ENCODE results near the gene VTI1B.
A peak's percentile ranks its signal among the peaks of the same experiment; 100 is the strongest.
"Not testable (repeated sequence)": the region's sequence is repeated elsewhere in the genome, so short reads cannot be mapped to it uniquely, and the experiment has no call there.

Gene VTI1B

DNA sequence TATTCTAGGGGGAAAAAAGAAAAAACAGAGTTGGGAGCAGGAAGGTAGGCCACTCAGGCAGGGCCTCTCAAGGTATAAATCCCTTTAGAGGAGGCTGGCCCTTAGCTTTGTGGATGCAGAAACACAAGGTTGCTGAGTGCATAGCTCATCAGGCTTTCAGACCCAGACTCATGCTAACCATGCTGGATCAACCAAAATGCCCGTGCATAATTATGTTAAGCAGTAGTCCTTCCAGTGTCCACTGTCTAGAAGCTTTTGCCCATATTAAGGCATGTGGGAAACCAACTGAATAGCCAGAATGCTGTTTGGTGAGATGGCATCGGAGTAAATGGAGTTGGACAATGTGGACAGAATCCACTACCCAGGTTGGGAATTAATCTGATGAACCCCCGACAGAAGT lies 35.8 kb downstream of the VTI1B start:
- H3K4me3 ChIP-seq (ENCODE audit: low read depth, low read length), result no peak overlapping the region
- DNase-seq (ENCODE audit: low read depth), result no peak

DNA sequence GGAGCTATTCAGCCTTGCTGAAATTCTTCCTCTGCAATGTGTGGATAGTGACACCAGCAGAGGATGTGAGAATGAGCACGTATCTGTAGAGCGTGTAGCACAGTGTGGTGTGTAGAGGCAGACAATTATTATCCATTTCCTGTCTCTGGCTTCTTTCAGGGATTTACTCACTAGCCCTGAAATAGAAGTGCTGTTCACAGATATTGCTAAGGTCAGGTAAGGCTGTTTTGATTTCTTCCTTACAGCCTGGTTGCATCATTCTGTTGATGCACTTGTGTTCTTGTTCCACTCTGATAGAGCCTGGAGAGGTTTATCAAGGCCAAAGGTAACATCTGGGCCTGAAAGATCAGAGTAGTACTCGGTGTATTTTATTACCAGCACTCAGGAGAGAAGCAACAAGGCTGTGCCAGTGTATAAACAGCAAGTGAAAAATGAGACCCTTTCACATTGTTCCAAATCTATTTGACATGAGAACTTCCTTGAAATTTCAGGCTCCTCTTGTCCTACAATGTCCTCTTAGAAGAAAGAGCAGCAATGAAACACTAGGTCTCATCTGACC lies 38.0 kb downstream of the VTI1B start:
- DNase-seq (ENCODE audit: low read depth), result peak; percentile 49
- H3K4me3 ChIP-seq (ENCODE audit: low read depth, low read length), result no peak overlapping the region

DNA sequence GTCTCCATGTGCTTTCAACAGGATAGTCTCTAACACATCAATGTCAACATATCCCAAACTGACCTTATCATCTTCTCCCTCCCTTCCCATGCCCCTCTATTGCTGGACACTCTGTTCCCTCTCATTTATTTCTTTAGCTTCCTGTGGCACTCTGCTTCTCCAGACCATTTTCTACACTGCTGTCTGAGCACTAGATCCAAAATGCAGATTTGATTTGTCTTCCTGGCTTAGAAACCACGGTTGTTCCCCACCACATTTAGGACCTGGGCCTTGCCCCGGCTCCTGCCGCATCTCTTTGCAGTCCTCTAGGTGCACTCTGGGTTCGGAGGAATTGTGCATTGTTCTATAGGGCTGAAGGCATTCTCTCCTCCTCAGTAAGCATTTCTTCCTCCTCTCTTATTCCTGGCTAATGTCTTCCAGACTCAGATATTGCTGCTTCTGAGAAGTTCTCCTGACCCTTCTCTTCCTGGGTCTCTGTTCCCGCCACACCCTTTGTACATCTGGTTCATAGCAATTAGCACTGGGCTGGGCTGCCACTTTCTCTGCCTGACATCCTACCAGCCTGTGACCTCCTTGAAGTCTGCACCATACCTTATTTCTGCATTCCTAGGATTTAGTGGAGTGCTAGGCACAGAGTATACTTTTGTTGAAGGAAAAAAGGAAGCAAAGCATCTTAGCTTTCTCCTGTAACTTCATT lies 40.8 kb downstream of the VTI1B start:
- DNase-seq (ENCODE audit: low read depth), result no peak
- no peak overlapping the region for H3K4me3 ChIP-seq (ENCODE audit: low read depth, low read length)

DNA sequence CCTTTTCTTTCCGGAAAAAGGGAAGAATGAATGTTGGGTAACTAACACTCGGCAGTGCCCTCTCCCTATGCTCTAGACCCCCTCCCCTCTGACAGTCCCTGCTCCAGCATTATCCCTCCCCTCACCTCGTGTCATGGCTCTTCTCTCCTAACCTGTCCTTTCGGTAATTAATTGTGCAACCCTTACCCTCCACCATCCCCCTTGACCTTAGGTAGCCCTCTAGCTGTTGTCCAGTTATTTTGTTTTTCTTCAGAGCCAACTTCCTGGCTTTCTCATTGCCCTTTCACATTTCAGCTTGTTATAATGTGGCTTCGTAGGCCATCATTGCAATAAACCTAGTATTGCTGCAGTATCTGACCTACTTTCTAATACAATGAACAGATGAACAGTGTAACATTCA lies 43.5 kb downstream of the VTI1B start:
- no peak overlapping the region for H3K4me3 ChIP-seq (ENCODE audit: low read depth, low read length)
- DNase-seq (ENCODE audit: low read depth), result no peak

DNA sequence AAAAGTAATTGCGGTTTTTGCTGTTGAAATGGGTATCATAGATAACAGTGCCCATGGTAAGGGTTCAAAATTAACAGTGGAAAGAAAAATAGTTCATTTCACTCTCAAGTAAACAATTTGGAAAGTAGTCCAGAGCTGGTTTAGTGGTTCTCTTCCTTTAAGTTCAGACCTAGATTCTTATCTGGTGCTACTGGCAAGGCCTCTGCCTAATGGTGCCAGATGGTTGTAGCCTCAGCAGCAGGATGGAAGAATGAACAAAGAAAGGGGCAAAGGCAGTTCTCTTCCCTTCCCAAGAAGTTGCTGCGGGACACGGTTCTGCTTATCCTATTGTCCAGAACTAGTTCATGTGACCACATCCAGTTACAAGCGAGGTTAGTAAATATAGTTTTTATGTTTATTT lies 44.2 kb downstream of the VTI1B start:
- H3K4me3 ChIP-seq (ENCODE audit: low read depth, low read length), result no peak overlapping the region
- DNase-seq (ENCODE audit: low read depth), result no peak

DNA sequence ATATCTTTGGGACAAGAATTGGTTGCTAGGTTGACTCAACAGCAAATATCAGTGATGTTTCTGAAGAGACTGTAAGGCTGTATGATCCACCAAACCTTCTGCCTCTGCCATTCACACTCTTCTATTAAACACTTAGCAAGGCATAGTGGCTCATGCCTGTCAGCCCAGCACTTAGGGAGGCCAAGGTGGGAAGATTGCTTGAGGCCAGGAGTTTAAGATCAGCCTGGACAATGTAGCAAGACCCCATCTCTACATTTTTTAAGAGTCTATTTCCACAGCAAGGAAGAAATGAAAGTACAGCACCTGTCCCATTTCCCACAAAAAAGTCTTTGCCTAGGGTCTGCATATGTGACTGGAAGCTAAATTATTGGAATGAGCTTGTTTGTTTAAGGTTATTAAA lies 46.9 kb downstream of the VTI1B start:
- DNase-seq (ENCODE audit: low read depth), result no peak
- no peak overlapping the region for H3K4me3 ChIP-seq (ENCODE audit: low read depth, low read length)

DNA sequence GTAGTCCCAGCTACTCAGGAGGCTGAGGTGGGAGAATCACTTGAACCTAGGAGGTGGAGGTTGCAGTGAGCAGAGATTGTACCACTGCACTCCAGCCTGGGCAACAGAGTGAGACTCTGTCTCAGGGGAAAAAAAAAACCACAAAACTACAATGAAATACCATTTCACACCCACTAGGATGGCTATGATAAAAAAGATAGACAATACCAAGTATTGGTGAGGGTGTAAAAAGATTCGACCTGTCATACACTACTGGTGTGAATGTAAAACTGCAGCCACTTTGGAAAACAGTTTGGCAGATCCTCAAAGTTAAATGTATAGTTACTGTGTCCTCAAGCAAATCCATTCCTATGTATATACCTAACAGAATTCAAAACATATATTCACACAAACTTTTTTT lies 48.3 kb downstream of the VTI1B start:
- not testable (repeated sequence) for H3K4me3 ChIP-seq (ENCODE audit: low read depth, low read length); DNase-seq (ENCODE audit: low read depth)

DNA sequence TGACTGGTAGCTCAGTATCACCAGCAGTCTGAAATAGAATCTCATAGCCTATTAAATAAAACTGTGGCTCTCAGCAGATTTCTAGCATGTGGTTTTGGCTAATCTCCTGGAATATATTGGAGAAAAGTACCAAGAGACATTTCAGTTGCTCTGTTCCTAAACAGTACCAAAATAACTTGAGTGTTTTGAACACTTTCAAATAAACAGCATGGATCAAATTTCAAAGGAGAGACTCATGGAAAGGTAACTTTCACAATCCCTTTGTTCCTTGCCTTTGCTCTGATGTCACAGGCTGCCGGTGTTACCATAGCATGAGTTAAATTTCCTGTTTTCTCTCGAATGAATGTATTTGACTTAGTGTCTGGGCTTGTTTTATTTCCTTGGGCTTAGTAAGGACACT lies 51.3 kb downstream of the VTI1B start:
- no peak for DNase-seq (ENCODE audit: low read depth)
- H3K4me3 ChIP-seq (ENCODE audit: low read depth, low read length), result no peak overlapping the region

DNA sequence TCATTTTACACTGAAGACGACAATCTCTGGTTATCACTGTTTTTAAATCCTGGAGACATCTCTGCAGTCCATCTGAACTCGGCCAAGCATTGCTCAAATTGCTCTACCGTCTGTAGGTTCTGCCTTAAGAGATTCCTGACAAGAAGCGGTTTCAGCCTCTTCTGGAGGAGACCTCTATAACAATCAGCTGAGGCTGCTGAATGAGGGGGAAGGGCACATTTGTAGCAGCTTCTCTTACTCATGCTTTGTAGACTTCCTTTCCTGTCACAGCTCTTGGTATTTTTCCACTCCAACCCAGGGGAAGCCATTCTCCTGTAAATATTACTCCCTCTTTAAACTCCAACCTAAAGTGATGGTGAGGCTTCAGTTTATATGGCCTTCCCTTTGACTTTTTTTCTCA lies 51.8 kb downstream of the VTI1B start:
- DNase-seq (ENCODE audit: low read depth), result peak; percentile 53

DNA sequence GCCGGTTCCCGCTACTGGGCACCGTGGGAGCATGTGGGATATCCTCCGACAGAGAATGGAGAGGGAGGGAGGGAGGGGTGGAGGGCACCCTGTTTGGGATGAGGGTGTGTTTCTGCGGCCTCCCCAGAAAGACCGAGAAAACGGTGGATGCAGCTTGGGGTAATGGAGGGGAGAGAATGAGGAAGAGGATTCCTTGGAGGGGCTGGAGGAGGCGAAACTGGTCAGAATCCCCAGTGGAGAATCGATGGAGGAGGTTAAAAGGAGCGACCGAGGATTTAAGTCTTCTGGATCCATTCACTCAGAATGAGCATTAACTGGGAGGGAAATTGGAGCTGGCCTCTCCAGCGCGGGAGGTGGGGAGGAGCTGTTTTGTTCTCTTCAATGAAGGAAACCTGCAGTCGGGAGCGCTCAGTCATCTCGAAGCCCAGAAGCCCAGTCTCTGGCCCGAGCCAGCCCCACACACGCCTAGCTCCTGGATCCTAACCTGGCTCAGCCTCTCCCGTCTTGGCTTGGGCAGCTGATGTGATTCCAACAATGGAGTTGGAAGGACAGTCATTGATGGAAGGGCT lies 54.1 kb downstream of the VTI1B start:
- DNase-seq (ENCODE audit: low read depth), result no peak
- peak overlapping the region; percentile 68 for H3K4me3 ChIP-seq (ENCODE audit: low read depth, low read length)

More for the DNA sequence above, 51.8 kb downstream of the VTI1B start:
- no peak overlapping the region for H3K4me3 ChIP-seq (ENCODE audit: low read depth, low read length)

DNA sequence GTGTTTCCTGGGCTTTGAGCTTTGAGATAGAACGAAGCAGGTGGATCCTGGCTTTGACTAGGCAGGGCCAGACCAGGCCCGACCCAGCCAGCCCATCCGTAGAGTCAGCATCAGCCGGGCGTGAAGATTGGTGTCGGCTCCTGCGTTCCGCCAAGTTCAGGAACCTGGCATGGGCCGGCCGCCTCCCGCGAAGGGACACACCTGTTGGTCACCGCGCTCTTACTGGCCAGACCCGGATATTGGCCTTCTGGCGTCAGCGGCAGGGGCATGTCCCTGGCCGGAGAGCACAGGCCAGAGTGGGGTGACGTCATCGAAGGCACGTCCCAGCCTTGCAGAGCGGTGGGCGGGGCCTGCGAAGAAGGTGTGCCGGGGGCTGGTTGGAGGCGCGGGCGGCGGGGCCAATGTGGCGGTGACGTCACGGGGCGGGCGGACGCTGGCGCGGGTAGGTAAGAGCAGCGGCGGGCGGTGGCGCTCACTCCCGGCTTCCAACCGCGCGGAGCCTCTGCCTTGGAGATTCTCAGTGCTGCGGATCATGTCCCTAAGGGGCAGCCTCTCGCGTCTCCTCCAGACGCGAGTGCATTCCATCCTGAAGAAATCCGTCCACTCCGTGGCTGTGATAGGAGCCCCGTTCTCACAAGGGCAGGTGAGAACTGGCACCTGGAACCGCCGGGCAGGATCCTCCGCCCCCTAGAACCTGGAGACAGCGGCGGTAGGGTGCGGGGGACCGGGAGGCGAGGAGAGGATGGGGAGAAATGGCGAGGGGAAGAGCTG lies 54.8 kb downstream of the VTI1B start, which contains the start of gene ARG2:
TSS of gene ARG2 (plus strand) at position 475 of the 771 bp plus-strand sequence. CDS start at position 533, 58 bp downstream.
- H3K4me3 ChIP-seq (ENCODE audit: low read depth, low read length), result peak within 1 kb of the TSS; percentile 68
- DNase-seq (ENCODE audit: low read depth), result peak; percentile 59

DNA sequence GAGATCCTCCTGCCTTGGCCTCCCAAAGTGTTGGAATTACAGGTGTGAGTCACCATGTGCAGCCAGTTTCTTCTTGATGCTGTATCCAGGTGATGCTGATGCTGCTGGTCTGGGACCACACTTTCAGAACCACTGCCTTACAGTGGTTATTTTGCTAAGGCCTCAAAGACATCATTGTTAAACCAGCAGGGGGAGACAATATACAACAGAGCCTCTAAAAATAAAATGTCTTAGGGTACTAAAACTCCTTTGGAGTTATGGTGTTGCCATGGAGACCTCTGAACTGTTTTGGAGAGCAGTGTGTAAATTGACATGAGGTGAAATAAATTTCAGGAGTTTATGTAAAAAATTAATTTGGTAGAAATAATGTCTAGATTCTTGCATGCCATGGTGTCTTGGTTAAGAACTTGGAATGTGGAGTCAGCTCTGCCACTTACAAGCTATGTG lies 55.8 kb downstream of the VTI1B start:
- no peak overlapping the region for H3K4me3 ChIP-seq (ENCODE audit: low read depth, low read length)
- peak; percentile 42 for DNase-seq (ENCODE audit: low read depth)

DNA sequence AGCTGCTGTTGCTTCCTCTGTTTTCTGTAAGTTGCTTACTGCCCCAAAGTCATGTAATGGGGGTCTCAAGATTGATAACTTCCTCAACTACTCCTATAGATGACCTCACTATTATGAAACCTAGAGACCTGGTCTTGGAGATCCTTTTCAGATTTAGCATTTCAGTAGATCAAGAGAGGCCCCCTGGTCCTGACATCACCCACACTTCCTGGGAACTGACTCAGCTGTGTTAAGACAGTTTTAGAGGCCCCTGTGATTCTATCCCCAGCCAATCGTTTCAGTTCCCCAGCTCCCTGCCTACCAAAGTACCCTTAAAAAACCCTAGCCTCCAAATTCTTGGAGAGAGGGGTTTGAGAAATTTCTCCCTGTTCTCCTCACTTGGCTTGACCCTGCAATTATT lies 63.9 kb downstream of the VTI1B start:
- no peak for DNase-seq (ENCODE audit: low read depth)
- H3K4me3 ChIP-seq (ENCODE audit: low read depth, low read length), result no peak overlapping the region

DNA sequence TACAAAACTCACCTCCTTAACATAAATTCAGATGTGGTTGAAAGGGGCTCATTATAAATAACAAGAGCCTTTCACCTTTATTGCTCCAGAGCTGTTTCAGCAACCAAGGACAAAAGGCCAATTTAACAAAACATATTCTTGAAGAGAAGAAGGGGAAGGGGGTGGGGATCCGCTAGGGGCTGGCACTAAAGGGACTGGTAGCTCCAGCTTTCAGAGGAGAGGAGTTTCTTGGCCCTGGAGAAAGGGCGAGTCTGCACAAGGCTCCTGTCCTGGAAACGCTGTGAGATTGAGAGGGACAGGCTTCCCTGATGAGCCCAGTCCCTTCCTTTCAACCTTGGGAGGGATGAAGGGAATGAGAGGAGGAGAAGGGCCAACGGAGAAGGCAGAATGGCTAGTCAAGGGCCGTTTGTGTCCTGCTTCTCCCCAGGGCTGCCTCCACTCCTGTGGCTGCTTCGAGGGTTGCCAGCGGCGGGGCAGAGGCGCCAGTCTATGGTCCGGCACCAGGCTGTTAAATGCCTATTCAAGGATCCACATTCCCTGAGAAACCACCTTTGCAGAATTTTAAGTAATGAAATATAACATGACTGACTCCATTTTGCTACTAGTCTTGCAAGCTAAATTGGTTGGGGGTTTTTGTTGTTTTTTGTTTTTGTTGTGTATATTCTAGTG lies 64.7 kb downstream of the VTI1B start:
- DNase-seq (ENCODE audit: low read depth), result no peak
- no peak overlapping the region for H3K4me3 ChIP-seq (ENCODE audit: low read depth, low read length)

DNA sequence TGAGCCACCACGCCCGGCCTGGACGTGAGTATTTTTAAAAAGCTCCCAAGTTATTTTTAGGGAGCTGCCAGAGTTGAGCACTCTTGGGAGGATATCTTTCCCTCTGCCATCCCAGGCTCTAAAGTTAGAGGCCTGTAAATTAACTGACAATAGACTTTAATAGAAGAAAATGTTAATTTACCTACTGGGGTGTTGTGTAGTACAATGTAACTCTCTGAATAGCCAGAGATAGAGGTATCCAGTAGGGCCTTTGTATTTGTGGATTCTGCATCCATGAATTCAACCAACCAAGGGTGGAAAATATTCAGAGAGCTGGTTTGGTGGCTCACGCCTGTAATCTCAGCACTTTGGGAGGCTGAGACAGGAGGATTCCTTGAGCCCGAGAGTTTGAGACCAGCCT lies 66.8 kb downstream of the VTI1B start:
- DNase-seq (ENCODE audit: low read depth), result no peak
- no peak overlapping the region for H3K4me3 ChIP-seq (ENCODE audit: low read depth, low read length)

DNA sequence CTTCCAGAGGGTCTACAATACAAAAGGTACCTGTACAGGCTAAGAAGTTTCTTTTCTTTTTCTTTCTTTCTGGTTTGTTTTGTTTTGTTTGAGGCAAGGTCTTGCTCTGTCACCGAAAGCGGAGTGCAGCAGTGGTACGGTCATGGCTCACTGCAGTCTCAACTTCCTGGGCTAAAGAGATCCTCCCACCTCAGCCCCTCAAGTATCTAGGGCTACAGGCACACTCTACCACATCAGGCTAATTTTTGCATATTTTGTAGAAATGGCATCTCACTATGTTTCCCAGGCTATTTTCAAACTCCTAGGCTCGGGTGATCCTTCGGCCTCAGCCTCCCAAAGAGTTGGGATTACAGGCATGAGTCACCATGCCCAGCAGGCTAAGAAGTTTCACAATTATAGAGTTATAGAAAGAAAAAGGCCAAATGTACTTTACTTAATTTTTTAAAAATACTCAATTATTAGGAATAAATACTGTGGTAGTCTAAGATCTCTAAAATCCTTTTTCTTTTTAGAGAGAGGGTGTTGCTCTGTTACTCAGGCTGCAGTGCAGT lies 71.4 kb downstream of the VTI1B start:
- DNase-seq (ENCODE audit: low read depth), result no peak
- H3K4me3 ChIP-seq (ENCODE audit: low read depth, low read length), result no peak overlapping the region

DNA sequence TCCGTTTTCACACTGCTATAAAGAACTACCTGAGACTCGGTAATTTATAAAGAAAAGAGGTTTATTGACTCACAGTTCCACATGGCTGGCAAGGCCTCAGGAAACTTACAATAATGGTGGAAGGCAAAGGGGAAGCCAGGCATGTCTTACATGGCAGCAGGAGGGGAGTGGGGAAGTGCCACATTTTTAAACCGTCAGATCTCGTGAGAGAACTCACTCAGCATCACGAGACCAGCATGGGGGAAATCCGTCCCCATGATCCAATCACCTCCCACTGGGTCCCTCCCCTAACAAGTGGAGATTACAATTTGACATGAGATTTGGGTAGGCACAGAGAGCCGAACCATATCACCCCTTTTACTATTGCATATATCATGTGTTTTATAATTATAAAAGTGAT lies 72.4 kb downstream of the VTI1B start:
- H3K4me3 ChIP-seq (ENCODE audit: low read depth, low read length), result no peak overlapping the region
- no peak for DNase-seq (ENCODE audit: low read depth)

DNA sequence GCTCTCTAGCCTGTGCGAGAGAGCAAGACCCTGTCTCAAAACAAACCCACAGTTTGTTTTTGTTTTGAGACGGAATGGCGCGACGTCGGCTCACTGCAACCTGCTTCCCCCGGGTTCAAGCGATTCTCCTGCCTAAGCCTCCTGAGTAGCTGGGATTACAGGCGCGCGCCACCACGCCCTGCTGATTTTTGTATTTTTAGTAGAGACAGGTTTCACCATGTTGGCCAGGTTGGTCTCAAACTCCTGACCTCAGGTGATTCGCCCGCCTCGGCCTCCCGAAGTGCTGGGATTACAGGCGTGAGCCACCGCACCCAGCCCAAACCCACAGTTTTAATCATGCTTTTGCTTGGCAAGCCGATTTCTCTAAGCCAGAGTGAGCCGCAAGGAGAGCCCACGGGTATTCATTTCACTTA lies 73.9 kb downstream of the VTI1B start:
- peak overlapping the region; percentile 89 for H3K4me3 ChIP-seq (ENCODE audit: low read depth, low read length)
- not testable (repeated sequence) for DNase-seq (ENCODE audit: low read depth)

Data from skeletal muscle cell (primary cell).